Common myeloid progenitor, CD34-positive (primary cell): ENCODE measurements around the gene PLXNA4.

Source experiments
- CTCF ChIA-PET: fragments of 350-600 bp; sonication (Branson Sonifier 250); formaldehyde crosslinking; loops from one replicate; lab custom pipeline; 2021; ENCODE audit warnings: antibody characterized with exemption; lab: Charles Lee
- POLR2A ChIA-PET: fragments of 350-600 bp; sonication (Branson Sonifier 250); formaldehyde crosslinking; loops from one replicate; lab custom pipeline; 2021; ENCODE audit warnings: antibody characterized with exemption; lab: Charles Lee
- DNase-seq, 3 donors: peaks; one replicate each; pipeline versions ENCODE4 v3.0.0 to v3.0.0-alpha.2; 2013
- H3K27ac ChIP-seq, 2 experiments: 1 replicate in 1 of 2; 2 replicates in 1 of 2; pipeline ENCODE4 v1.7.0; 2013; ENCODE audit warnings: inconsistent platforms in 2 of 2, low read length in 2 of 2, mild to moderate bottlenecking in 2 of 2, low read depth in 1 of 2, moderate library complexity in 1 of 2; ENCODE audit not compliant: severe bottlenecking in 2 of 2, insufficient read depth in 1 of 2, poor library complexity in 1 of 2
- H3K27me3 ChIP-seq, 5 experiments: replicated peaks in 2 of 5; 1 replicate in 3 of 5; 2 replicates in 2 of 5; pipeline versions ENCODE4 v1.6.1 to v1.7.0; 2013; ENCODE audit warnings: low read length in 4 of 5, mild to moderate bottlenecking in 2 of 5, moderate library complexity in 2 of 5, inconsistent platforms in 1 of 5; ENCODE audit not compliant: insufficient read depth in 5 of 5, control insufficient read depth in 4 of 5
- H3K36me3 ChIP-seq, 4 experiments: 1 replicate in 2 of 4; 2 replicates in 2 of 4; pipeline versions ENCODE4 v1.6.1 to v1.7.0; 2013; ENCODE audit warnings: low read length in 3 of 4, control low read depth in 1 of 4, mild to moderate bottlenecking in 1 of 4; ENCODE audit not compliant: control insufficient read depth in 4 of 4, insufficient read depth in 4 of 4
- H3K4me1 ChIP-seq, 4 experiments: 1 replicate in 3 of 4; 2 replicates in 1 of 4; pipeline versions ENCODE4 v1.6.1 to v1.7.1; 2013; ENCODE audit warnings: low read length in 3 of 4, mild to moderate bottlenecking in 3 of 4, control low read depth in 1 of 4, inconsistent platforms in 1 of 4, moderate library complexity in 1 of 4; ENCODE audit not compliant: control insufficient read depth in 4 of 4, insufficient read depth in 4 of 4; ENCODE audit errors: control extremely low read depth in 1 of 4
- H3K4me3 ChIP-seq, 7 experiments: 1 replicate in 4 of 7; 2 replicates in 3 of 7; pipeline versions ENCODE4 v1.5.1 to v1.7.0; 2013; ENCODE audit warnings: mild to moderate bottlenecking in 7 of 7, low read length in 6 of 7, moderate library complexity in 6 of 7, inconsistent platforms in 2 of 7, low read depth in 2 of 7, control low read depth in 1 of 7; ENCODE audit not compliant: insufficient read depth in 4 of 7, control insufficient read depth in 1 of 7; ENCODE audit errors: extremely low read depth in 1 of 7
- H3K9me3 ChIP-seq, 5 experiments: 1 replicate in 4 of 5; 2 replicates in 1 of 5; pipeline versions ENCODE4 v1.6.1 to v1.7.1; 2013; ENCODE audit warnings: low read length in 4 of 5, mild to moderate bottlenecking in 2 of 5, inconsistent platforms in 1 of 5, low read depth in 1 of 5, moderate library complexity in 1 of 5; ENCODE audit not compliant: control insufficient read depth in 4 of 5, insufficient read depth in 2 of 5; ENCODE audit errors: control extremely low read depth in 1 of 5
- WGBS: methylation state at CpG from one replicate; pipeline ENCODE4 v1.1.5; 2013; ENCODE audit not compliant: insufficient coverage; 5-methylcytosine and 5-hydroxymethylcytosine counted together

Gene PLXNA4

GRCh38 chr7:132402096-132402495 lies 174.2 kb downstream of the PLXNA4 start:
- ChIA-PET CTCF (interaction anchor here (0.6 to 2.5 kb wide), 4 partner anchors 10 to 176 kb away, joined by 3 to 7 read pairs (median 3); no protein-coding TSS in a partner anchor), POLR2A (no interaction called here)
- Histone ChIP-seq H3K4me1 (no peaks in the 10 kb centered on the region), H3K9me3 (no peaks in the 10 kb centered on the region), H3K27ac (no peak overlapping the region), H3K36me3 (no peaks in the 10 kb centered on the region), H3K27me3 (no peaks in the 10 kb centered on the region), H3K4me3 (no peak overlapping the region)
- no peak for DNase-seq
- 100% methylated on average over 4 of the region's 5 CpGs for WGBS

- Histone ChIP-seq H3K4me1 (no peaks in the 10 kb centered on the region), H3K36me3 (no peaks in the 10 kb centered on the region), H3K27ac (no peak overlapping the region), H3K9me3 (no peaks in the 10 kb centered on the region), H3K27me3 (no peaks in the 10 kb centered on the region), H3K4me3 (no peak overlapping the region)
- ChIA-PET CTCF (interaction anchor here (1.3 to 1.4 kb wide), 2 partner anchors 76 to 177 kb away, joined by 3 read pairs; no protein-coding TSS in a partner anchor), POLR2A (no interaction called here)
- DNase-seq: no peak
- WGBS: 98% methylated on average over 8 of the region's 10 CpGs
These were observed 175.6 kb downstream of the PLXNA4 start for GRCh38 chr7:132400561-132401142.

GRCh38 chr7:132399367-132399766 lies 176.9 kb downstream of the PLXNA4 start:
- CTCF ChIA-PET: no interaction called here
- Histone ChIP-seq H3K9me3 (no peaks in the 10 kb centered on the region), H3K4me3 (no peak overlapping the region), H3K36me3 (no peaks in the 10 kb centered on the region), H3K27ac (no peak overlapping the region), H3K4me1 (no peaks in the 10 kb centered on the region), H3K27me3 (no peaks in the 10 kb centered on the region)
- 100% methylated on average over 4 of the region's 4 CpGs for WGBS
- POLR2A ChIA-PET: no interaction called here
- DNase-seq: no peak

GRCh38 chr7:132398253-132398925 lies 177.9 kb downstream of the PLXNA4 start:
- 95% methylated on average over 13 of the region's 14 CpGs for WGBS
- POLR2A ChIA-PET: interaction anchor here (0.9 kb wide), 1 partner anchor 185 kb away, joined by 3 read pairs; no protein-coding TSS in a partner anchor
- Histone ChIP-seq H3K4me1 (no peaks in the 10 kb centered on the region), H3K27ac (no peak overlapping the region), H3K9me3 (no peaks in the 10 kb centered on the region), H3K27me3 (no peaks in the 10 kb centered on the region), H3K4me3 (no peak overlapping the region), H3K36me3 (no peaks in the 10 kb centered on the region)
- no peak for DNase-seq
- CTCF ChIA-PET: interaction anchor here (2.3 kb wide), 1 partner anchor 182 kb away, joined by 6 read pairs; no protein-coding TSS in a partner anchor

GRCh38 chr7:132397070-132397469 lies 179.2 kb downstream of the PLXNA4 start:
- no peak overlapping the region for H3K27ac ChIP-seq
- DNase-seq: no peak
- 89% methylated on average over 5 of the region's 5 CpGs for WGBS
- no peaks in the 10 kb centered on the region for H3K36me3 ChIP-seq
- H3K27me3 ChIP-seq: peaks cover 0 to 2% (median 0%) of the 10 kb centered on the region in 5 experiments
- H3K4me3 ChIP-seq: no peak overlapping the region
- POLR2A ChIA-PET: no interaction called here
- no peaks in the 10 kb centered on the region for H3K9me3 ChIP-seq
- CTCF ChIA-PET: interaction anchor here (2.3 kb wide), 1 partner anchor 183 kb away, joined by 6 read pairs; no protein-coding TSS in a partner anchor
- no peaks in the 10 kb centered on the region for H3K4me1 ChIP-seq

GRCh38 chr7:132395361-132395760 lies 180.9 kb downstream of the PLXNA4 start:
- no peak overlapping the region for H3K27ac ChIP-seq
- H3K27me3 ChIP-seq: peaks cover 0 to 2% (median 0%) of the 10 kb centered on the region in 5 experiments
- no peaks in the 10 kb centered on the region for H3K9me3 ChIP-seq
- no peak overlapping the region for H3K4me3 ChIP-seq
- ChIA-PET POLR2A (no interaction called here), CTCF (interaction anchor here (1.4 to 4.9 kb wide), 4 partner anchors 10 to 949 kb away, joined by 3 to 43 read pairs (median 4); no protein-coding TSS in a partner anchor)
- no peaks in the 10 kb centered on the region for H3K36me3 ChIP-seq
- DNase-seq: no peak
- WGBS: 97% methylated on average over 4 of the region's 4 CpGs
- H3K4me1 ChIP-seq: no peaks in the 10 kb centered on the region
